Kidney (tissue), 14 donors: ENCODE measurements around the gene ERC2. TPM values are rescaled to one million over a fixed set of nuclear protein-coding genes. Genes with fewer than 3 reads are reported as not detected.

Source experiments
- DNase-seq, 5 donors: peaks; one replicate each; pipeline ENCODE4 v3.0.0-alpha.2; 2013 to 2020
- FAIRE-seq: peaks from 2 replicates; lab custom pipeline; 2012; peaks lifted over from hg19 to GRCh38; lab: Jason Lieb, UNC
- H3K27ac ChIP-seq, 2 donors: one replicate each; pipeline ENCODE4 v1.7.0; 2013; ENCODE audit warnings: low read depth in 2 of 2, low read length in 2 of 2, inconsistent platforms in 1 of 2
- H3K27me3 ChIP-seq: one replicate; pipeline ENCODE4 v1.7.1; 2013; ENCODE audit warnings: low read length, inconsistent platforms; ENCODE audit not compliant: control insufficient read depth, insufficient read depth
- H3K36me3 ChIP-seq, 3 donors: one replicate each; pipeline versions ENCODE4 v1.7.0 to v1.7.1; 2013; ENCODE audit warnings: low read length in 3 of 3, control low read depth in 1 of 3, inconsistent platforms in 1 of 3; ENCODE audit not compliant: insufficient read depth in 3 of 3, control insufficient read depth in 2 of 3
- H3K4me1 ChIP-seq, 3 donors: one replicate each; pipeline versions ENCODE4 v1.7.0 to v1.7.1; 2013; ENCODE audit warnings: low read length in 3 of 3, inconsistent platforms in 1 of 3, low read depth in 1 of 3; ENCODE audit not compliant: control insufficient read depth in 2 of 3, insufficient read depth in 2 of 3
- H3K4me3 ChIP-seq, 3 donors: one replicate each; pipeline versions ENCODE4 v1.7.0 to v1.8.1; 2013; ENCODE audit warnings: low read length in 3 of 3, control low read depth in 1 of 3, inconsistent platforms in 1 of 3
- H3K9ac ChIP-seq, 3 donors: one replicate each; pipeline versions ENCODE4 v1.7.0 to v1.7.1; 2013; ENCODE audit warnings: low read length in 3 of 3, control low read depth in 1 of 3, inconsistent platforms in 1 of 3
- H3K9me3 ChIP-seq, 3 donors: one replicate each; pipeline versions ENCODE4 v1.7.0 to v1.7.1; 2013; ENCODE audit warnings: low read length in 3 of 3, control low read depth in 1 of 3, inconsistent platforms in 1 of 3; ENCODE audit not compliant: control insufficient read depth in 2 of 3, insufficient read depth in 1 of 3
- intact Hi-C: fragments of 100-400 bp; cut with DNase I; formaldehyde crosslinking; loops from one replicate; pipeline ENCODE4 v1.11.1; 2022
- polyA plus RNA-seq: library from polyadenylated mRNA; stranded (reverse); fragments of 350-450 nt; fragmentation: Illumina TruSeq; extraction: RNeasy Lipid Tissue Mini Kit (QIAGEN cat#74804); gene quantifications from one replicate; pipeline ENCODE4 v1.2.3, GENCODE V29; 2014; ENCODE audit warnings: low read depth, low replicate concordance; ENCODE audit not compliant: insufficient read depth
- total RNA-seq: library from RNA; stranded (reverse); fragmentation: NEBNext Ultra II Directional; extraction: Animal tissue kit (Norgen Biotek cat#: 25700); gene quantifications from one replicate; pipeline ENCODE4 v1.2.1, GENCODE V29; 2021
- TF ChIP-seq, protein P1 (sequence below): IDR thresholded peaks from 3 replicates; pipeline ENCODE4 v1.5.1; 2012; ENCODE audit warnings: mild to moderate bottlenecking, moderate library complexity, borderline replicate concordance; ENCODE audit not compliant: insufficient read depth; ENCODE audit errors: extremely low read depth
- donor health status: control.
- donor health status: control.
- donor health status: control.
- donor health status: control.
- donor health status: control.
- donor health status: DM: yes; HTN: yes; CAD: no.
- donor health status: Normal renal cell carcinoma (clear cell type).

The ERC2 gene
- total and polyA plus RNA-seq, 2 donors from 2014 or later, result 0.92 to 3.8 TPM

GRCh38 chr3:56251343-56251945 lies 216.8 kb downstream of the ERC2 start:
- no peak overlapping the region for H3K27ac ChIP-seq
- H3K27me3 ChIP-seq, result no peaks in the 10 kb centered on the region
- no peaks in the 10 kb centered on the region for H3K9me3 ChIP-seq
- H3K4me1 ChIP-seq, result peaks cover 0 to 9% (median 2%) of the 10 kb centered on the region in 3 donors
- H3K36me3 ChIP-seq, result no peaks in the 10 kb centered on the region
- TF ChIP-seq, protein P1, sequence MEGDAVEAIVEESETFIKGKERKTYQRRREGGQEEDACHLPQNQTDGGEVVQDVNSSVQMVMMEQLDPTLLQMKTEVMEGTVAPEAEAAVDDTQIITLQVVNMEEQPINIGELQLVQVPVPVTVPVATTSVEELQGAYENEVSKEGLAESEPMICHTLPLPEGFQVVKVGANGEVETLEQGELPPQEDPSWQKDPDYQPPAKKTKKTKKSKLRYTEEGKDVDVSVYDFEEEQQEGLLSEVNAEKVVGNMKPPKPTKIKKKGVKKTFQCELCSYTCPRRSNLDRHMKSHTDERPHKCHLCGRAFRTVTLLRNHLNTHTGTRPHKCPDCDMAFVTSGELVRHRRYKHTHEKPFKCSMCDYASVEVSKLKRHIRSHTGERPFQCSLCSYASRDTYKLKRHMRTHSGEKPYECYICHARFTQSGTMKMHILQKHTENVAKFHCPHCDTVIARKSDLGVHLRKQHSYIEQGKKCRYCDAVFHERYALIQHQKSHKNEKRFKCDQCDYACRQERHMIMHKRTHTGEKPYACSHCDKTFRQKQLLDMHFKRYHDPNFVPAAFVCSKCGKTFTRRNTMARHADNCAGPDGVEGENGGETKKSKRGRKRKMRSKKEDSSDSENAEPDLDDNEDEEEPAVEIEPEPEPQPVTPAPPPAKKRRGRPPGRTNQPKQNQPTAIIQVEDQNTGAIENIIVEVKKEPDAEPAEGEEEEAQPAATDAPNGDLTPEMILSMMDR, result peak; percentile 82
- H3K9ac ChIP-seq, result no peak overlapping the region
- DNase-seq (peak in 3 of 5 donors; percentile 46 to 85 (median 80)), FAIRE-seq (peak; percentile 90)
- intact Hi-C loops, result no loop called here
- H3K4me3 ChIP-seq, result no peak overlapping the region

DNA sequence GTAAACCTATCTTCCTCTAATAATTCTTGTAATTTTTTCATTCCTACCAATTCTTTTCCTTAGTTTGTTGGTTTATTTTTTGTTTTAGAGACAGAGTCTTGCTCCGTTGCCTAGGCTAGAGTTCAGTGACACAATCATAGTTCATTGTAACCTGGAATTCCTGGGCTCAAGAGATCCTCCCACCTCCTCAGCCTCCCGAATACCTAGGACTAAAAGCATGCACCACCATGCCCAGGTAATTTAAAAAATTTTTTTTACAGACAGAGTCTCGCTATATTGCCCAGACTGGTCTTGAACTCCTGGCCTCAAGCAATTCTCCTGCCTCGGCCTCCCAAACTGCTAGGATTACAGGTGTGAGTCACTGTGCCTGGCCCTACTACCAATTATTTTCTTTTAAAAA lies 220.2 kb downstream of the ERC2 start:
- Histone ChIP-seq H3K36me3 (no peaks in the 10 kb centered on the region), H3K4me3 (no peak overlapping the region), H3K27me3 (no peaks in the 10 kb centered on the region), H3K9ac (no peak overlapping the region), H3K27ac (no peak overlapping the region), H3K9me3 (no peaks in the 10 kb centered on the region), H3K4me1 (no peaks in the 10 kb centered on the region)
- TF ChIP-seq, protein P1, result no peak
- FAIRE-seq, result no peak
- no peak for DNase-seq
- intact Hi-C loops, result loop anchor here (10.0 kb wide), 1 partner anchor 1403 kb away; no protein-coding TSS in a partner anchor

DNA sequence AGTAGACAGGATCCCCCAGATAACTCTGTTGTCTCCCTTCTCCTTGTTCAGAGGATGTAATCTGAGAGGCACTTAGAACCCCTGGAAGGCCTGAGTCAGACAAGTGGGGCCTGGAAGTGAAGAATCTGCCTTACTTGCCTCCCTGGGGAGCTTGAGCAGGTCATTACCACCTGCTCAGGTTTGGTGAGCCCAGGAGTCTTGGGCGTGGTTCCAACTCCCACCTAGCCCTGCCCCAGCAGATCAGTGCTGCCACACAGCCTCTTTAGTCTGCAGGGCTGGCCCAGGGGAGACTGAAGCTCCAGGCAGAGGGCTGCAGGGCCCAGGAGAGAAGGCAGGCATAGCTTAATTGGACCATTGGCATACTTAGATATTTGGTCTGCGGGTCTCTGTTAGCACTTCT lies 230.0 kb downstream of the ERC2 start:
- H3K4me1 ChIP-seq, result no peaks in the 10 kb centered on the region
- no peaks in the 10 kb centered on the region for H3K9me3 ChIP-seq
- no peak overlapping the region for H3K4me3 ChIP-seq
- H3K27me3 ChIP-seq, result no peaks in the 10 kb centered on the region
- intact Hi-C loops, result no loop called here
- FAIRE-seq (no peak), DNase-seq (no peak)
- H3K9ac ChIP-seq, result no peak overlapping the region
- TF ChIP-seq, protein P1, result no peak
- no peaks in the 10 kb centered on the region for H3K36me3 ChIP-seq
- H3K27ac ChIP-seq, result no peak overlapping the region
